C4-2B (cell line): ENCODE results near the gene XKR7.

Experiments used
- CTCF ChIP-seq: fragments of 450-650 bp; conservative IDR thresholded peaks from 2 replicates; pipeline ENCODE4 v1.5.1; 2017; ENCODE audit warnings: mild to moderate bottlenecking
- ZFX ChIP-seq: fragments of 450-650 bp; IDR thresholded peaks from 2 replicates; pipeline ENCODE4 v1.6.1; 2017

DNA sequence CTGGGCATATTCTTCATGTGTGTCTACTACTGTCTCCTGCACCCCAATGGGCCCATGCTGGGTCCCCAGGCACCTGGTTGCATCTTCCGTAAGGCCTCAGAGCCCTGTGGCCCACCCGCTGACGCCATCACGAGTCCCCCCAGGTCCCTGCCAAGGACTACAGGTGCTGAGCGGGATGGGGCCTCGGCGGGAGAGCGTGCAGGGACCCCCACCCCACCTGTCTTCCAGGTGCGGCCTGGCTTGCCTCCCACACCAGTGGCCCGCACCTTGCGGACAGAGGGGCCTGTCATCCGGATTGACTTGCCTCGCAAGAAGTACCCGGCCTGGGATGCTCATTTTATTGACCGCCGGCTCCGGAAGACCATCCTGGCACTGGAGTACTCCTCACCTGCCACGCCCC, 29.0 kb downstream of the XKR7 start:
- TF ChIP-seq CTCF (no peak), ZFX (no peak)
